Muscle of arm (tissue), 12 donors: ENCODE data around the gene FRMD5. TPM values are rescaled to one million over a fixed set of nuclear protein-coding genes. Genes with fewer than 3 reads are reported as not detected.
A peak's percentile ranks its signal among the peaks of the same experiment; 100 is the strongest.
"Not testable (repeated sequence)": the region's sequence is repeated elsewhere in the genome, so short reads cannot be mapped to it uniquely, and the experiment has no call there.

ENCODE experiments used
- DNase-seq: peaks from one replicate; pipeline ENCODE4 v3.0.0-alpha.2; 2013
- polyA plus RNA-seq, 12 donors: library from polyadenylated mRNA; unstranded; fragments of 120-200 nt; gene quantifications; one replicate each; pipeline ENCODE4 v1.2.1, GENCODE V29; 2013; ENCODE audit not compliant: insufficient read length in 12 of 12

FRMD5 gene
- polyA plus RNA-seq, 12 donors: 0.22 to 2.0 (median 0.57) TPM; not detected in 1

GRCh38 chr15:43831519-43832052 is 363.5 kb downstream of the FRMD5 start:
- not testable (repeated sequence) for DNase-seq

DNA sequence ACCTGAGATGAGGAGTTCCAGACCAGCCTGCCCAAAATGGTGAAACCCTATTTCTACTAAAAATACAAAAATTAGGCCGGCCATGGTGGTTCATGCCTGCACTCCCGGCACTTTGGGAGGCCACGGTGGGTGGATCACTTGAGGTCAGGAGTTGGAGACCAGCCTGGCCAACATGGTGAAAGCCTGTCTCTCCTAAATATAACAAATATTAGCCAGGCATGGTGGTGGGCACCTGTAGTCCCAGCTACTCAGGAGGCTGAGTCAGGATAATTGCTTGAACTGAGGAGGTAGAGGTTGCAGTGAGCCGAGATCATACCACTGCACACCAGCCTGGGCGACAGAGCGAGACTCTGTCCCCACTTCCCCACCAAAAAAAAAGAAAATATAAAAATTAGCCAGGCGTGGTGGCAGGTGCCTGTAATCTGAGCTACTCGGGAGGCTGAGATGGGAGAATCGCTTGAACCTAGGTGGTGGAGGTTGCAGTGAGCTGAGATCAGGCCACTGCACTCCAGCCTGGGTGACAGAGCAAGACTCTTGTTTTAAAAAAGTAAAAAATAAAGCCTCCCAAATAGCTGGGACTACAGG is 364.3 kb downstream of the FRMD5 start:
- not testable (repeated sequence) for DNase-seq

GRCh38 chr15:43829951-43830540 is 365.0 kb downstream of the FRMD5 start:
- DNase-seq: not testable (repeated sequence)

GRCh38 chr15:43828061-43828657 is 366.9 kb downstream of the FRMD5 start:
- no peak for DNase-seq

DNA sequence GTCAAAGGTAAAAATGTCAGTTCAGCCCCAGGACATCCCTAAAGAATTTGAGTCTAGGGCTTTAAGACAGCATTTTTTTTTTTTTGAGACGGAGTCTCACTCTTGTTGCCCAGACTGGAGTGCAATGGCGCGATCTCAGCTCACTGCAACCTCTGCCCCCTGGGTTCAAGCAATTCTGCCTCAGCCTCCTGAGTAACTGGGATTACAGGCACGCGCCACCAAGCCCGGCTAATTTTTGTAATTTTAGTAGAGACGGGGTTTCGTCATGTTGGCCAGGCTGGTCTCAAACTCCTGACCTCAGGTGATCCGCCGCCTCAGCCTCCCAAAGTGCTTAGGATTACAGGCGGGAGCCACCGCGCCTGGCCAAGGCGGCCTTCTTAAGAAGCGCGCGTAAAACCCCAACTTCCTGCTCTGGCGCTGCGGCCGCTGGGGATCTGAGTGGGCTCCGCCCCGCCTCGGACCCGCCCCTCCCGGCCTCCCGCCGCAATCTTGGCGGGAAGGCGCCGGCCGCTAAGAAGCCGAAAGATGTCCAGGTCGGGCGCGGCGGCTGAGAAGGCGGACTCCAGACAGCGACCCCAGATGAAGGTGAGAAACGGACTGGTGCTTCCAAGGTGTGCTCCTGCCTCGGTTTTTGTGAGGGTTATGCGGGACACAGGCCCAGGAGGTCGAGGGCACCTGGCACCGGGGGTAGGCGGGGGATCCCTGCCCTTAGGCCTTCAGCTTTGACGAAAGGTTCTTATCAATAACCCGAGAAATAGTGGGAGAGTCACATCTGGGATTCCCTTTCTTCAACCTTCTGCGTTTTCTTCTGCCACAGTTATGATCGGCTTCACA is 368.3 kb downstream of the FRMD5 start, which contains the start of gene WDR76:
Gene WDR76 (plus strand): TSS at position 495 of the 834 bp plus-strand sequence. CDS start 31 bp downstream, at position 526.
- DNase-seq: peak; percentile 78

DNA sequence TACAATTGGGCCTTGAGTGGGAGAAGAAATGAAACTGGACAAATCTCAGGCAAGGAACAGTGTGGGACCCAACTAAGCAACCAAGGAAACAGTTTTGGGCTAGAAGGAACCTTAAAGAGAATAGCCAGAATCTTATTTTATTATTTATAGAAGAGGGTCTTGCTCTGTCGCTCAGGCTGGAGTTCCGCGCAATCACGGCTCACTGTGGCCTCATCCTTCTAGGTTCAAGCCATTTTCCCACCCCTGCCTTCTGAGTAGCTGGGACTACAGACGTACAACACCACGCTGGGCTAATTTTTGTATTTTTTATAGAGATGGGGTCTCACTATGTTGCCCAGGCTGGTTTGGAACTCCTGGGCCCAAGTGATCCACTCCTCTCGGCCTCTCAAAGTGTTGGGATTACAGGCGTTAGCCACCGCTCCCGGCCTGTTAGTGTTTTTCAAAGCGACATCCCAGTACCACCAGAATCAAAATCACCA is 369.0 kb downstream of the FRMD5 start:
- DNase-seq: no peak

GRCh38 chr15:43825305-43825704 is 369.8 kb downstream of the FRMD5 start:
- DNase-seq: not testable (repeated sequence)

DNA sequence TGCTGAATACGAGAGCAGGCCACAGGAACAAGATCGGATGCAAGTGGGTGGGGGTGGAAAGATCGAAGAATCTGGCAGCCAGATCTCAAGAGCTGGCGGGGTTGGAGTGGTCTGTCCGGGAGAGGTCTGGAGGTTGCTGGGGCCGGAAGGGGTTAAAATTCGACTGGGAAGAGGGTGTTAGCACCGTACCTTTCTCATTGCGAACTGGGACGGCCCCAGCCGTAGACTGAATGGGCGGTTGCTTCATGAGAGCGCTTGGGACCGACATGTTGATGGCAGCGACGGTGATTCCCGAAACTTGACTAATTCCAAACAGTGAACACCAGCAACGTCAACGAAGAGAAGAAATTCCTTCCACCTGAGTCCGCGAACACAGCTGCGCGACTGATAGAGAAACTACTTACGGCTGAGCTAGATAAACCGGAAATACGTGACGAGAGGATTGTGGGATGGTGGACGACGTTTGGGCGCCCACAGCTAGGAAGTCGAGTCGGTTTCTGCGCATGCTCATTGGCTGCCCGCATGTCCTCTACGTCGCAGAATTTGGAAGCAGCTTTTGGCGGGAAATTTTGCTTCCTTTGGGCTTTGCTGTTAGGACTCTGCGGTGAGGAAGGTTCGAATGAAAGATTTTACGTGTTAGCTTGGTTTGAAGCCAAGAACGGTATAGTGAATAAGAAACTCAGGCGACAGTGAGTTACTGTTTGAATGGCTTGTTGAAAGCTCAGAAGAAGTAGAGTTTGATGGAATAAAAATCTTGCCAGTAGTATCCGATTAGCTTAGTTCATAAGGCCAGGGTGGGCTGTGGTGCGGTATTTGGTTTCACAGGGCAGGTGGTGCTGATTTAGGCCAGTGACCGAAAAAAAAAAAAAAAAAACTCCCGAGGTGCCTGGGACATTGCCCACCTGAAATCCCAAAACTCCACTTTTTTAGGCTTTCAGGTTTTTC is 370.5 kb downstream of the FRMD5 start, which contains the start of gene MFAP1:
Gene MFAP1 (minus strand): TSS at position 389 of the 945 bp plus-strand sequence. CDS start 121 bp downstream, at position 268.
- DNase-seq: peak; percentile 97

DNA sequence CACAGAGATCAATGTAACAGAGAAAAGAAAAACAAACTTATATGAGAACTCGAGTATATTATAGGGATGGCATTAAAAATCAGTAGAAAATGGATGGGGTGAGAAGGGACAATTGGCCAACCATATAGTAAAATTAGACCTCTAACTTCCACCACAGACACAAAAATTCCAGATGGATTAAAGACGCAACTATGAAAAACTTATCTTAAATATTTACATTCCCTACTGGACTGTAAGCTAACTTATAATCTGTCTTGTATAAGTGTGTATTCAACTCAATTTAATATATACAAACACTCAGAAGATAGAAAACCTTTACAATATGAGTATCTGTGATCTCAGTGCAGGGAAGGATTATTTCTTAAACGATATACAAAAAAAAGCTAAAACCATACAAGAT is 373.6 kb downstream of the FRMD5 start:
- no peak for DNase-seq

Other genes with a start within 250 kb of the FRMD5 start
- gene GOLM2, start 93.4 kb upstream of the FRMD5 start, polyA plus RNA-seq: 100 to 1,000 TPM in 2 of 12 donors, 10 to 100 TPM in 9, not detected in 1; 68.3 to 101 (median 85.0) TPM
- gene CTDSPL2, start 232.4 kb upstream of the FRMD5 start, polyA plus RNA-seq: 10 to 100 TPM in 11 of 12 donors, not detected in 1; 36.8 to 61.2 (median 46.3) TPM